ENCODE data around the gene MAP4K4. TPM values are rescaled to one million over a fixed set of nuclear protein-coding genes. Genes with fewer than 3 reads are reported as not detected.

Gene MAP4K4
- total and polyA plus RNA-seq, 2 of the 13 experiments (the other 11 are each of a cell fraction or from before 2014, with no cell fraction given): 105 to 264 TPM

DNA sequence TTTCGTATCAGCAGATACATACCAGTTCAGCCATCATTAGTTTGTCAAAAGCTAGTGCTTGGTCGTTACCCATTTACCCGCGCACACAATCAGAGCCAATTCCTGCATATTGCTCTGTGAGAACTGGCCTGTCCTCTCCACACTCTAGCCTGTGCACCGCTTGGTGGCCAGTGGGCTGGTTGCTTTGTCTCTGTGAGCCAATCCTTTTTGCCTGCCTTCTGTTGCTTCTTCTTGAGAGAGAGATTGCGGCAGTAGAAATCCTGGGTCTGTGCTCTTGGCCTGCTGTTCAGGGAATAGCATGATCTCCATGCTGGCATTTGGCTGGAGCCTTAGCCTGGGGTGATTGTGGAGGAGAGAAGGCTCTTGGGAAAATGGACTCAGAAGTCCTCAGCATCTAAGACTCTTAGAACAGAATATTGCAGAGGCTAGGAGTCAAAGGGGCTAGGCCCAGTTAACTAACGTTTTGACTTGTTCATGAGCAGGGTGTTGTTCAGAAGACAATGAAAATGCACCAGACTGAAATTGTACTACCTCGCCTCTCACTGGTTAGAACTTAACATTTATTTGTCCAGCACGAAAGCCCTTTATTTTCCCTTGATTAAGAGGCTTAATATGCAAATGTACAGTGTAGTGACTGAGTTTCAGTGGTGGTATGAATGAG is 37.1 kb downstream of the MAP4K4 start (continued):
- TF ChIP-seq, protein P1, sequence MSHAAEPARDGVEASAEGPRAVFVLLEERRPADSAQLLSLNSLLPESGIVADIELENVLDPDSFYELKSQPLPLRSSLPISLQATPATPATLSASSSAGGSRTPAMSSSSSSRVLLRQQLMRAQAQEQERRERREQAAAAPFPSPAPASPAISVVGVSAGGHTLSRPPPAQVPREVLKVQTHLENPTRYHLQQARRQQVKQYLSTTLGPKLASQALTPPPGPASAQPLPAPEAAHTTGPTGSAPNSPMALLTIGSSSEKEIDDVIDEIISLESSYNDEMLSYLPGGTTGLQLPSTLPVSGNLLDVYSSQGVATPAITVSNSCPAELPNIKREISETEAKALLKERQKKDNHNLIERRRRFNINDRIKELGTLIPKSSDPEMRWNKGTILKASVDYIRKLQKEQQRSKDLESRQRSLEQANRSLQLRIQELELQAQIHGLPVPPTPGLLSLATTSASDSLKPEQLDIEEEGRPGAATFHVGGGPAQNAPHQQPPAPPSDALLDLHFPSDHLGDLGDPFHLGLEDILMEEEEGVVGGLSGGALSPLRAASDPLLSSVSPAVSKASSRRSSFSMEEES (CRISPR knock-in tag; IDR thresholded peaks at IDR 0.05): no peak

DNA sequence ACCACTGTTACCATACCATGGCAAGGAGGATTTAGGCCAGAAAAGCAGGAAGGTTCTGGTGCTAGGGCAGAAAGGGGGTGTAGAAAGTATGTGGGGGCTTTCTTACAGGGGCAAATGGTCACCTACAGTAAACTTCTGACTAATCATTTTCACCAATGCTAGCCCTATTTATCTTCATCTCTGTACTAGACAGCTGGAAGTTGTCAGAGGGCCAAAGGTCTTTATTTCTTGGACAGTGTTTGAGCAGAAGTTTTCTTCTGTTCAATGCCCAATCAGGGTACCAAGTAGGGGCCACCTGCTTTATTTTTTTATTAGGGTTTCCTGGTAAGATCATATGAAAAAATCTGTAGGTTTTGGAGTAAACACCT is 37.6 kb downstream of the MAP4K4 start:
- ATAC-seq (no peak), FAIRE-seq (no peak), DNase-seq (ENCODE audit: low spot score) (no peak)
- Histone ChIP-seq H3K27ac (ENCODE audit: extremely low read length, insufficient read depth, low read length) (peak overlapping the region; percentile 40), H2AFZ (ENCODE audit: low read length) (no peak overlapping the region), H3K9me3 (ENCODE audit: low read length) (no peaks in the 10 kb centered on the region), H3K27me3 (ENCODE audit: control insufficient read depth in 1 of 2, insufficient read depth in 2 of 2, low read length in 2 of 2) (no peaks in the 10 kb centered on the region), H3K4me1 (ENCODE audit: insufficient read depth, low read length) (peaks cover 100% of the 10 kb centered on the region), H3K4me2 (ENCODE audit: low read depth, low read length) (peak overlapping the region; percentile 26; the same call in 1 of the 2 replicates), H3K4me3 (replicated peaks in 1 of 3; ENCODE audit: insufficient read depth in 1 of 3, low read depth in 2 of 3, low read length in 3 of 3) (no peak overlapping the region), H3K9ac (ENCODE audit: insufficient read depth, low read depth, low read length) (no peak overlapping the region), H4K20me1 (ENCODE audit: insufficient read depth, low read length) (peaks cover 86% of the 10 kb centered on the region), H3K79me2 (ENCODE audit: insufficient read depth, low read length) (peaks cover 97% of the 10 kb centered on the region), H3K36me3 (replicated peaks in 1 of 2; ENCODE audit: control insufficient read depth in 1 of 2, insufficient read depth in 2 of 2, low read length in 2 of 2) (peaks cover 4 to 5% of the 10 kb centered on the region in 2 experiments; a peak in 3 of 5 replicates)
- CTCF ChIA-PET (ENCODE audit: low intra/inter-chr PET ratio, low total read pairs): no interaction called here
- intact Hi-C loops (cut with micrococcal nuclease; ENCODE audit: unreplicated experiment) (no loop called here), in situ Hi-C loops (cut with HindIII; ENCODE audit: extremely low pct_ligation_motif_present, low pct_unique_long_range_greater_than_20kb) (no loop called here)
- no TSS peak for BruUV-seq (replicated peaks)
- POLR2A ChIA-PET: no interaction called here
- TF ChIP-seq ELF3 (CRISPR knock-in tag; IDR thresholded peaks at IDR 0.05) (peak; percentile 18; the same call in 1 of the 2 replicates), SMYD3 (CRISPR knock-in tag; IDR thresholded peaks at IDR 0.05) (no peak), ZNF772 (CRISPR knock-in tag; IDR thresholded peaks at IDR 0.05) (no peak), SP2 (CRISPR knock-in tag; IDR thresholded peaks at IDR 0.05) (no peak), GATAD2A (CRISPR knock-in tag; IDR thresholded peaks at IDR 0.05) (0 out of 2 replicates have a peak, but pooled peaks have one; percentile 21), HNF4G (IDR thresholded peaks at IDR 0.05; ENCODE audit: borderline replicate concordance, low read depth, low read length) (0 out of 2 replicates have a peak, but pooled peaks have one; percentile 40), HNF4G (CRISPR knock-in tag; IDR thresholded peaks at IDR 0.05; ENCODE audit: borderline replicate concordance, low read depth) (no peak), CREB1 (IDR thresholded peaks at IDR 0.05) (no peak), CREB1 (CRISPR knock-in tag; IDR thresholded peaks at IDR 0.05) (0 out of 2 replicates have a peak, but pooled peaks have one; percentile 4), ZBTB25 (CRISPR knock-in tag; IDR thresholded peaks at IDR 0.05) (no peak), ATF7 (IDR thresholded peaks at IDR 0.05) (no peak), ATF7 (CRISPR knock-in tag; IDR thresholded peaks at IDR 0.05) (no peak), NR2F2 (IDR thresholded peaks at IDR 0.05; ENCODE audit: borderline replicate concordance, low read depth) (0 out of 2 replicates have a peak, but pooled peaks have one; percentile 25)
- TF ChIP-seq, protein P2, sequence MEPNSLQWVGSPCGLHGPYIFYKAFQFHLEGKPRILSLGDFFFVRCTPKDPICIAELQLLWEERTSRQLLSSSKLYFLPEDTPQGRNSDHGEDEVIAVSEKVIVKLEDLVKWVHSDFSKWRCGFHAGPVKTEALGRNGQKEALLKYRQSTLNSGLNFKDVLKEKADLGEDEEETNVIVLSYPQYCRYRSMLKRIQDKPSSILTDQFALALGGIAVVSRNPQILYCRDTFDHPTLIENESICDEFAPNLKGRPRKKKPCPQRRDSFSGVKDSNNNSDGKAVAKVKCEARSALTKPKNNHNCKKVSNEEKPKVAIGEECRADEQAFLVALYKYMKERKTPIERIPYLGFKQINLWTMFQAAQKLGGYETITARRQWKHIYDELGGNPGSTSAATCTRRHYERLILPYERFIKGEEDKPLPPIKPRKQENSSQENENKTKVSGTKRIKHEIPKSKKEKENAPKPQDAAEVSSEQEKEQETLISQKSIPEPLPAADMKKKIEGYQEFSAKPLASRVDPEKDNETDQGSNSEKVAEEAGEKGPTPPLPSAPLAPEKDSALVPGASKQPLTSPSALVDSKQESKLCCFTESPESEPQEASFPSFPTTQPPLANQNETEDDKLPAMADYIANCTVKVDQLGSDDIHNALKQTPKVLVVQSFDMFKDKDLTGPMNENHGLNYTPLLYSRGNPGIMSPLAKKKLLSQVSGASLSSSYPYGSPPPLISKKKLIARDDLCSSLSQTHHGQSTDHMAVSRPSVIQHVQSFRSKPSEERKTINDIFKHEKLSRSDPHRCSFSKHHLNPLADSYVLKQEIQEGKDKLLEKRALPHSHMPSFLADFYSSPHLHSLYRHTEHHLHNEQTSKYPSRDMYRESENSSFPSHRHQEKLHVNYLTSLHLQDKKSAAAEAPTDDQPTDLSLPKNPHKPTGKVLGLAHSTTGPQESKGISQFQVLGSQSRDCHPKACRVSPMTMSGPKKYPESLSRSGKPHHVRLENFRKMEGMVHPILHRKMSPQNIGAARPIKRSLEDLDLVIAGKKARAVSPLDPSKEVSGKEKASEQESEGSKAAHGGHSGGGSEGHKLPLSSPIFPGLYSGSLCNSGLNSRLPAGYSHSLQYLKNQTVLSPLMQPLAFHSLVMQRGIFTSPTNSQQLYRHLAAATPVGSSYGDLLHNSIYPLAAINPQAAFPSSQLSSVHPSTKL (CRISPR knock-in tag; IDR thresholded peaks at IDR 0.05): peak; percentile 18; the same call in 1 of the 2 replicates
- TF ChIP-seq, protein P3, sequence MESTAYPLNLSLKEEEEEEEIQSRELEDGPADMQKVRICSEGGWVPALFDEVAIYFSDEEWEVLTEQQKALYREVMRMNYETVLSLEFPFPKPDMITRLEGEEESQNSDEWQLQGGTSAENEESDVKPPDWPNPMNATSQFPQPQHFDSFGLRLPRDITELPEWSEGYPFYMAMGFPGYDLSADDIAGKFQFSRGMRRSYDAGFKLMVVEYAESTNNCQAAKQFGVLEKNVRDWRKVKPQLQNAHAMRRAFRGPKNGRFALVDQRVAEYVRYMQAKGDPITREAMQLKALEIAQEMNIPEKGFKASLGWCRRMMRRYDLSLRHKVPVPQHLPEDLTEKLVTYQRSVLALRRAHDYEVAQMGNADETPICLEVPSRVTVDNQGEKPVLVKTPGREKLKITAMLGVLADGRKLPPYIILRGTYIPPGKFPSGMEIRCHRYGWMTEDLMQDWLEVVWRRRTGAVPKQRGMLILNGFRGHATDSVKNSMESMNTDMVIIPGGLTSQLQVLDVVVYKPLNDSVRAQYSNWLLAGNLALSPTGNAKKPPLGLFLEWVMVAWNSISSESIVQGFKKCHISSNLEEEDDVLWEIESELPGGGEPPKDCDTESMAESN (CRISPR knock-in tag; conservative IDR thresholded peaks at IDR 0.05): no peak
